Bronchial epithelial cell (primary cell): ENCODE measurements around the gene DMD. TPM values are rescaled to one million over a fixed set of nuclear protein-coding genes. Genes with fewer than 3 reads are reported as not detected.

ENCODE experiments used
- DNase-seq: peaks from one replicate; pipeline ENCODE4 v3.0.0-alpha.2; 2010; ENCODE audit warnings: low read depth
- FAIRE-seq: peaks from 2 replicates; lab custom pipeline; 2011; peaks lifted over from hg19 to GRCh38; lab: Jason Lieb, UNC
- H3K27me3 ChIP-seq: 2 replicates; pipeline ENCODE4 v1.5.1; 2011; ENCODE audit warnings: low read length; ENCODE audit not compliant: control insufficient read depth, insufficient read depth
- H3K36me3 ChIP-seq: 2 replicates; pipeline ENCODE4 v1.5.1; 2011; ENCODE audit warnings: low read length; ENCODE audit not compliant: control insufficient read depth, insufficient read depth
- H3K4me3 ChIP-seq: 2 replicates; pipeline ENCODE4 v1.5.1; 2011; ENCODE audit warnings: mild to moderate bottlenecking, low read depth, low read length, control low read depth
- total RNA-seq: library from RNA; depleted of rRNA; stranded (reverse); fragments of >200 nt; gene quantifications from 2 replicates; pipeline ENCODE4 v1.2.1, GENCODE V29; 2014
- TF ChIP-seq, protein P1 (sequence below): IDR thresholded peaks from 2 replicates; pipeline ENCODE4 v1.5.1; 2011; ENCODE audit warnings: mild to moderate bottlenecking, moderate library complexity, low read length, control low read depth, inconsistent platforms; ENCODE audit not compliant: insufficient read depth, severe bottlenecking

Gene DMD
- total RNA-seq, 1 donor from 2014 or later: 4.5 TPM

DNA sequence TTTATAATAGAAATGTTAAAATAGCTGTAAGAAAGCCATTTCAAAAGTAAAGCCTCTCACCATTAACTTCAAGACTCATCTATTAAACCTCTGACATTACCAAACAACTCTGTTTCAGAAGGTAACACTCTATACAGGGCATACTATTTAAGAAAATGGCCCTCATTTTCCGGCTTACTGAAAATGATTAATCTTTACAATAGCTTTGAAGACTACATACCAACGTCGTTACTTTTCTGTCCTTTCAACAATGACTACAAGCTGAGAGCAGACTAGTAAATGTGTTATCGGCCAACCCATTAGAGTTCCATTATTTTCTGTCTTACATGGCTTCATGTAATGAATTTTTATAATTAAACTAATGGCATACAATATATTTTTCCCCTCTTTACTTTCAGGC, 1545.9 kb downstream of the DMD start:
- TF ChIP-seq, protein P1, sequence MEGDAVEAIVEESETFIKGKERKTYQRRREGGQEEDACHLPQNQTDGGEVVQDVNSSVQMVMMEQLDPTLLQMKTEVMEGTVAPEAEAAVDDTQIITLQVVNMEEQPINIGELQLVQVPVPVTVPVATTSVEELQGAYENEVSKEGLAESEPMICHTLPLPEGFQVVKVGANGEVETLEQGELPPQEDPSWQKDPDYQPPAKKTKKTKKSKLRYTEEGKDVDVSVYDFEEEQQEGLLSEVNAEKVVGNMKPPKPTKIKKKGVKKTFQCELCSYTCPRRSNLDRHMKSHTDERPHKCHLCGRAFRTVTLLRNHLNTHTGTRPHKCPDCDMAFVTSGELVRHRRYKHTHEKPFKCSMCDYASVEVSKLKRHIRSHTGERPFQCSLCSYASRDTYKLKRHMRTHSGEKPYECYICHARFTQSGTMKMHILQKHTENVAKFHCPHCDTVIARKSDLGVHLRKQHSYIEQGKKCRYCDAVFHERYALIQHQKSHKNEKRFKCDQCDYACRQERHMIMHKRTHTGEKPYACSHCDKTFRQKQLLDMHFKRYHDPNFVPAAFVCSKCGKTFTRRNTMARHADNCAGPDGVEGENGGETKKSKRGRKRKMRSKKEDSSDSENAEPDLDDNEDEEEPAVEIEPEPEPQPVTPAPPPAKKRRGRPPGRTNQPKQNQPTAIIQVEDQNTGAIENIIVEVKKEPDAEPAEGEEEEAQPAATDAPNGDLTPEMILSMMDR: no peak
- H3K36me3 ChIP-seq: no peaks in the 10 kb centered on the region
- FAIRE-seq: no peak
- DNase-seq: no peak
- H3K4me3 ChIP-seq: no peak overlapping the region
- no peaks in the 10 kb centered on the region for H3K27me3 ChIP-seq

DNA sequence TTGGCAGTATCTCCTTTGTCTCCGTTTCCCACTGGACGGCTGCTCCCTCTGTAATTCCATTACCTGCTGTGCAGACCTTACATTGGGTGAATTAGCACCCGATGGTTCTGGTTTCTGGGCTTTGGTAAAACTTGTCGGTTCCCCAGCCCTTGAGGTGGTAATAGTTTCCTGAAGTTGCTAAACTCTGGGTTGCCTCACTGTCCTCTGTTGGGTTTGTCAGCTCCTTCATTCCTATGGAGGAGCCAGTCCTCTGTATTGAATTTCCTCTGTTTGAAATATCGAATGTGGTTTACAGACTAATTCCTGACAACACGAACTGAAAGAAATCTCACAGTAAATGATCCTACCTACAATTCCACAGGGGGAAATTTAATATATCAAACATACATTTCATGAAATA, 1548.2 kb downstream of the DMD start:
- Histone ChIP-seq H3K36me3 (no peaks in the 10 kb centered on the region), H3K4me3 (no peak overlapping the region), H3K27me3 (no peaks in the 10 kb centered on the region)
- TF ChIP-seq, protein P1: no peak
- no peak for FAIRE-seq
- DNase-seq: no peak

DNA sequence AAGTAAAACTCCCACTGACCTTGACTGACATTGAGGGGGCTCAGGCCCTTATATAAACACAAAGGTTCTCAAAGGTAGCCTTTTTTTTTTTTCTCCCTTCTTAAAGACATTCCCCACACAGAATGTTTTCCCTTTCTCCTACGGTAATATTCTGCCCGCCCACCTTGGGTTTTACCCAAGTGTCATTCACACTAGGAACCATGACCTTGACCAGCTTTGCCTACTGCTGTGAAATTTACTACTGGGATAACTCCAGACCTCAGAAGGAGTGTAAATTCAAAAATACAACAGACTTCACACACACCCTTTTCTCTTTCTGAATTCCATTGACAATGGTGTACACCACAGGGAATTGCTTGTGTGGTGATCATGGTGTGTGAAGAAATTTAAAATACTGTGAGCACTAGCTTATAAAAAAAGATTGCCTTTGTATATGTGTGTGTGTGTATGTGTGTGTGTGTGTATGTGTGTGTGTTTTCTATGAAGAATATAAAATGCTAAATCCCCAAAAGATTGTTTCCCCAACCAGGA, 1550.0 kb downstream of the DMD start:
- H3K4me3 ChIP-seq: no peak overlapping the region
- no peaks in the 10 kb centered on the region for H3K27me3 ChIP-seq
- H3K36me3 ChIP-seq: no peaks in the 10 kb centered on the region
- DNase-seq (no peak), FAIRE-seq (no peak)
- TF ChIP-seq, protein P1: no peak

DNA sequence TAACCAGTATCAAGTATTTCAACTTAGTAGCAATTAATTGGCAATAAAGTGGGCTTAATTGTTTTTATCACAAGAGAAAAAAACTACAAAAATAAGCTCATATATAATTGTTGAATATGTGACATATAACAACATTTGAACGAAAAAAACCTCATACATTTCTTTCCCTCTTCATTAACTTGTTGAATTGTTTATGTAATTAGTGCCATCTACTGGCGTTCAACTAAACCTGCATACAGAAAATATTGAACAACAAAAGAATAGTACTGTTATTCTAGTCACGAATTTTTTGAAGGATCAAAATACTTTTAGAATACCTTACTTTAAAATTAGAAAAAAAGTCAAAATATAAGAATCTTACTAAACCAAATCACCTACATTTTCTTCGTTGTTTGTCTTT, 1553.0 kb downstream of the DMD start:
- H3K27me3 ChIP-seq: no peaks in the 10 kb centered on the region
- FAIRE-seq (no peak), DNase-seq (peak; percentile 29)
- no peaks in the 10 kb centered on the region for H3K36me3 ChIP-seq
- no peak overlapping the region for H3K4me3 ChIP-seq
- TF ChIP-seq, protein P1: no peak

DNA sequence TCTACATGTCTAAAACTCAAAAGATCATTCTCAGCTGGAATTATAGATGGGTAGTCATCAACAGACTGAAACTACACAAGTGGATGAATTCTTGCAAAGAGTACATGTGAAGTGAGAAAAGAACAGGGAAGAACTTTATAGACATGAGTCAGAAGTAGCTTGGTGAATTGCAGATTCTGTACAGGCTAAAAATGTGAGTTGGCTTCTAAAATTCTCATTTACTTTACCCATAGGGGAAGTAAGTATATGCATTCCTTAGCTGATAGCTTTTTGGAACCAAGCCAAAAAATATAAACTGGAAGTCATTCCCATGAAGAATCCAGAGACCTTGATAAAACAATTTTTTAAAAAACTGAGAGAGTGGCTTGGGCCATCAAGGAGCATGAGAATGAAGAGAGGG, 1555.3 kb downstream of the DMD start:
- H3K4me3 ChIP-seq: no peak overlapping the region
- no peaks in the 10 kb centered on the region for H3K27me3 ChIP-seq
- no peak for FAIRE-seq
- no peaks in the 10 kb centered on the region for H3K36me3 ChIP-seq
- peak; percentile 18 for DNase-seq
- TF ChIP-seq, protein P1: no peak

DNA sequence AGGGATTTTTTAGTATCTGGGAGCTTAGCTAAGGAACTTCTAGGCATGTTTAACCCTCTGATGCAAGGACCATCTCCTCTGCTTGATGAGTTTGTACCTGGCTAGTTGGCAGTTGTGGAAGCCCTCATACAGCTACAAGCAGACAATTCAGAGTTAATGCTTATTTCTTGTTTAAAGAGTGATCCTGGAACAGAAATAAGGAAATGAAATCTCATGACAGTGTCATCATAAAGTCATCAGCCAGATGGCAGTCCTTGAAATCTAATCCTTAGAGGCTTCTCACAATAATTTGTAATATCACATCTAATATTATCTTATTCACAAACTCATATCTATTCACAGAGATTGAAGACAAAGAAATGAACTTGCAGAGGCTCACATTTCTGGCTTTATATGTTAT, 1557.9 kb downstream of the DMD start:
- Histone ChIP-seq H3K36me3 (no peaks in the 10 kb centered on the region), H3K4me3 (no peak overlapping the region), H3K27me3 (no peaks in the 10 kb centered on the region)
- DNase-seq (no peak), FAIRE-seq (no peak)
- TF ChIP-seq, protein P1: no peak
